ENCODE data around the gene UBE2E2. TPM values are rescaled to one million over a fixed set of nuclear protein-coding genes. Genes with fewer than 3 reads are reported as not detected.

Gene UBE2E2
- total and polyA plus RNA-seq, 2 donors from 2014 or later: 40.9 to 61.7 TPM

DNA sequence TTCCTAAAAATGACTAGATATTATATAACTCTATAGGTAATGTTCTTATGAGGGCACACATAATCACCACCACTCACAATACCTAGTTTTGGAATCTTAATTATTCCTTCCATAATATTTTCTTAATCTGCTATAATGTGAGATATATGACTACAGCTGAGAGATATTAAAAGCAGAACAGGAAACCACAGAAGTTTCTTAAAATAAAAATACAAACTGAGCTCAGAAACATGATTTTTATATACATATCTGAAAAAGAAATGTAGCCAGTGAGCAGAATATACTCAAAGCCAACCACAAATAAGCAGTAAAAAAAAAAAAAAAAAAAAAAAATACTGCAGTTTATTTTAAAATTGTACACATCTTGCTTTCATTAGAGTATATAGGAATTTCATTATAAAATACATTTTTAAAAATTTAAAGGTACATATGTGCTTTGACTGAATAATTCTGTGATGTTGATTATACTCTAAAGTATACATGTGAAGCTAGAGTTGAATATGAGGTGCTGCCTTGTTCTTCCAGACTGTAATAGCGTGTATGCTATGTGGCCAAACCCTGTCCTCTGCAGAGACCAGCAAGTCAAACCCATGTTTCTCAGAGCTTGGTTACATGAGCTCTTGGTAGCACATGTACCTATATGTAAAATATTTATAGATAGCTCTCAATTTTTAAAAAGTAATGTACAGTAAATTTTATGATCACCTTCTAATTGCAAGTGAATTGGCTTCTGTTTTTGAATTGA is 175.0 kb downstream of the UBE2E2 start:
- Histone ChIP-seq H3K9me3 (ENCODE audit: control insufficient read depth in 2 of 3, insufficient read depth in 1 of 3, low read length in 3 of 3) (no peaks in the 10 kb centered on the region), H3K27me3 (ENCODE audit: control insufficient read depth, insufficient read depth, low read length) (no peaks in the 10 kb centered on the region), H3K9ac (ENCODE audit: low read length in 3 of 3) (no peak overlapping the region), H3K4me3 (ENCODE audit: low read length in 3 of 3) (no peak overlapping the region), H3K36me3 (ENCODE audit: control insufficient read depth in 2 of 3, insufficient read depth in 3 of 3, low read length in 3 of 3) (no peaks in the 10 kb centered on the region), H3K27ac (ENCODE audit: low read depth in 2 of 2, low read length in 2 of 2) (no peak overlapping the region), H3K4me1 (ENCODE audit: control insufficient read depth in 2 of 3, insufficient read depth in 2 of 3, low read depth in 1 of 3, low read length in 3 of 3) (no peaks in the 10 kb centered on the region)
- intact Hi-C loops (cut with DNase I): no loop called here
- TF ChIP-seq, protein P1, sequence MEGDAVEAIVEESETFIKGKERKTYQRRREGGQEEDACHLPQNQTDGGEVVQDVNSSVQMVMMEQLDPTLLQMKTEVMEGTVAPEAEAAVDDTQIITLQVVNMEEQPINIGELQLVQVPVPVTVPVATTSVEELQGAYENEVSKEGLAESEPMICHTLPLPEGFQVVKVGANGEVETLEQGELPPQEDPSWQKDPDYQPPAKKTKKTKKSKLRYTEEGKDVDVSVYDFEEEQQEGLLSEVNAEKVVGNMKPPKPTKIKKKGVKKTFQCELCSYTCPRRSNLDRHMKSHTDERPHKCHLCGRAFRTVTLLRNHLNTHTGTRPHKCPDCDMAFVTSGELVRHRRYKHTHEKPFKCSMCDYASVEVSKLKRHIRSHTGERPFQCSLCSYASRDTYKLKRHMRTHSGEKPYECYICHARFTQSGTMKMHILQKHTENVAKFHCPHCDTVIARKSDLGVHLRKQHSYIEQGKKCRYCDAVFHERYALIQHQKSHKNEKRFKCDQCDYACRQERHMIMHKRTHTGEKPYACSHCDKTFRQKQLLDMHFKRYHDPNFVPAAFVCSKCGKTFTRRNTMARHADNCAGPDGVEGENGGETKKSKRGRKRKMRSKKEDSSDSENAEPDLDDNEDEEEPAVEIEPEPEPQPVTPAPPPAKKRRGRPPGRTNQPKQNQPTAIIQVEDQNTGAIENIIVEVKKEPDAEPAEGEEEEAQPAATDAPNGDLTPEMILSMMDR (IDR thresholded peaks at IDR 0.05; ENCODE audit: borderline replicate concordance, extremely low read depth, insufficient read depth): no peak
- no peak for FAIRE-seq
- DNase-seq: no peak

DNA sequence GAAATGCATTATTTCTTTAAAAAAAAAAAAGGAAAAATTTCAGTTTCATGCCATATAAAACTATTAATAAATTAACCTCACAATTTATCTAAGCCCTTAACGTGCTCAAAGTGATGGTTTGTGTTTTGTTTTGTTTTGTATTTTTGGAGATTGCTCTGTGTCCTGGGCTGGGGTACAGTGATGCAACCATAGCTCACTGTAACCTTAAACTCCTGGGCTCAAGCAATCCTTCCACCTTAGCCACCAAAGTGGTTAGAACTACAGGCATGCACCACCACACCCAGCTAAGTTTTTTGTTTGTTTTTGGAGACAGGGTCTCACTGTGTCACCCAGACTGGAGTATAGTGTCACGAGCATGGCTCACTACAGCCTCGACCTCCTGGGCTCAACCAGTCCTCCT is 180.7 kb downstream of the UBE2E2 start:
- TF ChIP-seq, protein P1 (IDR thresholded peaks at IDR 0.05; ENCODE audit: borderline replicate concordance, extremely low read depth, insufficient read depth): no peak
- intact Hi-C loops (cut with DNase I): no loop called here

DNA sequence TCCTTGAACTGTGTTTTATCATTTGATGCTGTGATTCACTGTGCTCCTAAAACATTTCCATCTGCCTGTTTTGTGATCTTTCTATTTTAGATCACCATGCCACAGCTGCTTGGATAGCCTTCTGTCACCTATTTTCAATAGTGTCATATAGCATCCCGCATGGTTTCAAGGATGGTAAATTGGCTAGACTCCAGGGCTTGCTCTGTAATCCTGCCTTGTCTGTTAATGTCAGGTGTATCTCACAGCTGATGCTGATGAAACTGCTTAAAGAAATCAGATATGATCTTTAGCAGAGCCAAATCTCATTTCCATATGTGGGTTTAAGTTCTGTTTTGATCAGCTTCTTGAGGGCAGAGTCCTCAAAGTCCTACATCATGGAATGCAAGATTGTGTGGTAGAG is 182.2 kb downstream of the UBE2E2 start:
- TF ChIP-seq, protein P1 (IDR thresholded peaks at IDR 0.05; ENCODE audit: borderline replicate concordance, extremely low read depth, insufficient read depth): no peak
- FAIRE-seq (no peak), DNase-seq (no peak)
- no peak overlapping the region for H3K27ac ChIP-seq (ENCODE audit: low read depth in 2 of 2, low read length in 2 of 2)
- H3K4me1 ChIP-seq (ENCODE audit: control insufficient read depth in 2 of 3, insufficient read depth in 2 of 3, low read depth in 1 of 3, low read length in 3 of 3): no peaks in the 10 kb centered on the region
- H3K36me3 ChIP-seq (ENCODE audit: control insufficient read depth in 2 of 3, insufficient read depth in 3 of 3, low read length in 3 of 3): no peaks in the 10 kb centered on the region
- no peak overlapping the region for H3K9ac ChIP-seq (ENCODE audit: low read length in 3 of 3)
- H3K9me3 ChIP-seq (ENCODE audit: control insufficient read depth in 2 of 3, insufficient read depth in 1 of 3, low read length in 3 of 3): no peaks in the 10 kb centered on the region
- intact Hi-C loops (cut with DNase I): no loop called here
- H3K27me3 ChIP-seq (ENCODE audit: control insufficient read depth, insufficient read depth, low read length): no peaks in the 10 kb centered on the region
- no peak overlapping the region for H3K4me3 ChIP-seq (ENCODE audit: low read length in 3 of 3)

More for the DNA sequence above, 180.7 kb downstream of the UBE2E2 start:
- Histone ChIP-seq H3K36me3 (ENCODE audit: control insufficient read depth in 2 of 3, insufficient read depth in 3 of 3, low read length in 3 of 3) (no peaks in the 10 kb centered on the region), H3K9ac (ENCODE audit: low read length in 3 of 3) (no peak overlapping the region), H3K27me3 (ENCODE audit: control insufficient read depth, insufficient read depth, low read length) (no peaks in the 10 kb centered on the region), H3K4me3 (ENCODE audit: low read length in 3 of 3) (no peak overlapping the region), H3K27ac (ENCODE audit: low read depth in 2 of 2, low read length in 2 of 2) (no peak overlapping the region), H3K9me3 (ENCODE audit: control insufficient read depth in 2 of 3, insufficient read depth in 1 of 3, low read length in 3 of 3) (no peaks in the 10 kb centered on the region), H3K4me1 (ENCODE audit: control insufficient read depth in 2 of 3, insufficient read depth in 2 of 3, low read depth in 1 of 3, low read length in 3 of 3) (no peaks in the 10 kb centered on the region)
- DNase-seq: no peak
- FAIRE-seq: no peak
